HEK293 (cell line): Measurements from ENCODE around the gene DPM1.
A peak's percentile ranks its signal among the peaks of the same experiment; 100 is the strongest.

Experiments
- AEBP2 ChIP-seq: fragments of 450-650 bp; formaldehyde crosslinking; IDR thresholded peaks from 2 replicates; pipeline ENCODE4 v1.5.1; 2016; ENCODE audit warnings: missing biosample characterization, missing genetic modification characterization, borderline replicate concordance
- EGR2 ChIP-seq: fragments of 450-650 bp; formaldehyde crosslinking; IDR thresholded peaks from 2 replicates; pipeline ENCODE4 v1.5.1; 2016; ENCODE audit warnings: low read depth, missing biosample characterization, missing genetic modification characterization
- GLI4 ChIP-seq: fragments of 450-650 bp; formaldehyde crosslinking; IDR thresholded peaks from 2 replicates; pipeline ENCODE4 v1.5.1; 2016; ENCODE audit warnings: missing biosample characterization, missing genetic modification characterization
- GLIS1 ChIP-seq: fragments of 450-650 bp; formaldehyde crosslinking; IDR thresholded peaks from 2 replicates; pipeline ENCODE4 v1.5.1; 2016; ENCODE audit warnings: missing biosample characterization, missing genetic modification characterization
- GLIS2 ChIP-seq: fragments of 450-650 bp; formaldehyde crosslinking; IDR thresholded peaks from 2 replicates; pipeline ENCODE4 v1.5.1; 2016; ENCODE audit warnings: missing biosample characterization, missing genetic modification characterization
- HIC1 ChIP-seq: fragments of 450-650 bp; formaldehyde crosslinking; IDR thresholded peaks from 2 replicates; pipeline ENCODE4 v1.5.1; 2016; ENCODE audit warnings: missing biosample characterization, missing genetic modification characterization
- IKZF3 ChIP-seq: fragments of 450-650 bp; IDR thresholded peaks from 2 replicates; pipeline ENCODE4 v1.5.0; 2018; ENCODE audit warnings: missing biosample characterization, mild to moderate bottlenecking, missing genetic modification characterization, moderate library complexity
- INSM2 ChIP-seq: fragments of 450-650 bp; formaldehyde crosslinking; IDR thresholded peaks from 2 replicates; pipeline ENCODE4 v1.5.1; 2016; ENCODE audit warnings: missing biosample characterization, missing genetic modification characterization
- KLF7 ChIP-seq: fragments of 450-650 bp; formaldehyde crosslinking; IDR thresholded peaks from 2 replicates; pipeline ENCODE4 v1.5.1; 2016; ENCODE audit warnings: missing biosample characterization, missing genetic modification characterization, borderline replicate concordance
- KLF9 ChIP-seq: fragments of 450-650 bp; formaldehyde crosslinking; IDR thresholded peaks from 2 replicates; pipeline ENCODE4 v1.5.1; 2016; ENCODE audit warnings: missing biosample characterization, missing genetic modification characterization, low read depth
- SETDB1 ChIP-seq: IDR thresholded peaks from one replicate; pipeline ENCODE4 v1.6.1; 2017; ENCODE audit warnings: mild to moderate bottlenecking, low read length, moderate library complexity, mixed read lengths; ENCODE audit not compliant: insufficient read length
- TCF7L2 ChIP-seq: IDR thresholded peaks from 2 replicates; pipeline ENCODE4 v1.6.1; 2011; ENCODE audit warnings: low read depth, mild to moderate bottlenecking, inconsistent platforms, low read length, moderate library complexity, borderline replicate concordance
- WT1 ChIP-seq: fragments of 450-650 bp; formaldehyde crosslinking; IDR thresholded peaks from 2 replicates; pipeline ENCODE4 v1.5.1; 2016; ENCODE audit warnings: missing biosample characterization, missing genetic modification characterization
- ZBTB20 ChIP-seq: fragments of 450-650 bp; formaldehyde crosslinking; IDR thresholded peaks from 2 replicates; pipeline ENCODE4 v1.5.1; 2016; ENCODE audit warnings: missing biosample characterization, missing genetic modification characterization
- ZBTB21 ChIP-seq: fragments of 450-650 bp; formaldehyde crosslinking; IDR thresholded peaks from 2 replicates; pipeline ENCODE4 v1.5.1; 2017; ENCODE audit warnings: missing biosample characterization, missing genetic modification characterization
- ZEB2 ChIP-seq: fragments of 450-650 bp; formaldehyde crosslinking; IDR thresholded peaks from 2 replicates; pipeline ENCODE4 v1.5.1; 2016; ENCODE audit warnings: missing biosample characterization, missing genetic modification characterization
- ZFP3 ChIP-seq: fragments of 450-650 bp; formaldehyde crosslinking; IDR thresholded peaks from 2 replicates; pipeline ENCODE4 v1.5.1; 2016; ENCODE audit warnings: low read depth, missing biosample characterization, missing genetic modification characterization
- ZNF10 ChIP-seq: fragments of 450-650 bp; formaldehyde crosslinking; IDR thresholded peaks from 2 replicates; pipeline ENCODE4 v1.5.1; 2017; ENCODE audit warnings: missing biosample characterization, missing genetic modification characterization
- ZNF112 ChIP-seq: fragments of 450-650 bp; formaldehyde crosslinking; IDR thresholded peaks from 2 replicates; pipeline ENCODE4 v1.5.0; 2017; ENCODE audit warnings: missing biosample characterization, missing genetic modification characterization
- ZNF114 ChIP-seq: fragments of 450-650 bp; formaldehyde crosslinking; IDR thresholded peaks from 2 replicates; pipeline ENCODE4 v1.5.0; 2017; ENCODE audit warnings: missing biosample characterization, missing genetic modification characterization
- ZNF175 ChIP-seq: fragments of 450-650 bp; formaldehyde crosslinking; IDR thresholded peaks from 2 replicates; pipeline ENCODE4 v1.5.1; 2016; ENCODE audit warnings: missing biosample characterization, missing genetic modification characterization
- ZNF184 ChIP-seq: fragments of 450-650 bp; IDR thresholded peaks from 2 replicates; pipeline ENCODE4 v1.5.1; 2018; ENCODE audit warnings: missing biosample characterization, mild to moderate bottlenecking, missing genetic modification characterization
- ZNF202 ChIP-seq: fragments of 450-650 bp; formaldehyde crosslinking; IDR thresholded peaks from 2 replicates; pipeline ENCODE4 v1.5.1; 2016; ENCODE audit warnings: missing biosample characterization, missing genetic modification characterization, borderline replicate concordance
- ZNF223 ChIP-seq: fragments of 450-650 bp; formaldehyde crosslinking; IDR thresholded peaks from 2 replicates; pipeline ENCODE4 v1.5.1; 2016; ENCODE audit warnings: missing biosample characterization, missing genetic modification characterization
- ZNF350 ChIP-seq: fragments of 450-650 bp; formaldehyde crosslinking; IDR thresholded peaks from 2 replicates; pipeline ENCODE4 v1.5.0; 2017; ENCODE audit warnings: missing biosample characterization, mild to moderate bottlenecking, missing genetic modification characterization
- ZNF362 ChIP-seq: fragments of 450-650 bp; formaldehyde crosslinking; IDR thresholded peaks from 2 replicates; pipeline ENCODE4 v1.5.1; 2016; ENCODE audit warnings: missing biosample characterization, missing genetic modification characterization
- ZNF37A ChIP-seq: fragments of 450-650 bp; IDR thresholded peaks from 2 replicates; pipeline ENCODE4 v1.5.1; 2018; ENCODE audit warnings: missing biosample characterization, missing genetic modification characterization
- ZNF416 ChIP-seq: fragments of 450-650 bp; formaldehyde crosslinking; IDR thresholded peaks from 2 replicates; pipeline ENCODE4 v1.5.1; 2016; ENCODE audit warnings: missing biosample characterization, missing genetic modification characterization
- ZNF433 ChIP-seq: fragments of 450-650 bp; formaldehyde crosslinking; IDR thresholded peaks from 2 replicates; pipeline ENCODE4 v1.5.1; 2016; ENCODE audit warnings: missing biosample characterization, missing genetic modification characterization, low read depth
- ZNF510 ChIP-seq: fragments of 450-650 bp; formaldehyde crosslinking; IDR thresholded peaks from 2 replicates; pipeline ENCODE4 v1.5.1; 2018; ENCODE audit warnings: mild to moderate bottlenecking, missing genetic modification characterization, missing biosample characterization; ENCODE audit not compliant: insufficient replicate concordance
- ZNF623 ChIP-seq: fragments of 450-650 bp; formaldehyde crosslinking; IDR thresholded peaks from 2 replicates; pipeline ENCODE4 v1.5.1; 2016; ENCODE audit warnings: missing biosample characterization, missing genetic modification characterization
- ZNF670 ChIP-seq: fragments of 450-650 bp; formaldehyde crosslinking; IDR thresholded peaks from 2 replicates; pipeline ENCODE4 v1.5.1; 2016; ENCODE audit warnings: missing biosample characterization, missing genetic modification characterization, low read depth
- ZNF677 ChIP-seq: fragments of 450-650 bp; IDR thresholded peaks from 2 replicates; pipeline ENCODE4 v1.5.0; 2018; ENCODE audit warnings: missing biosample characterization, mild to moderate bottlenecking, missing genetic modification characterization, moderate library complexity
- ZNF704 ChIP-seq: fragments of 450-650 bp; formaldehyde crosslinking; IDR thresholded peaks from 2 replicates; pipeline ENCODE4 v1.5.1; 2016; ENCODE audit warnings: missing biosample characterization, missing genetic modification characterization
- ZNF707 ChIP-seq: fragments of 450-650 bp; formaldehyde crosslinking; IDR thresholded peaks from 2 replicates; pipeline ENCODE4 v1.5.1; 2016; ENCODE audit warnings: missing biosample characterization, missing genetic modification characterization

DPM1 gene

GRCh38 chr20:50931306-50932015 is 26.9 kb downstream of the DPM1 start, which contains the start of gene ADNP (continued):
- TF ChIP-seq GLIS1 (tag by site-specific recombination) (peak; percentile 46; the same call in 1 of the 2 replicates), KLF9 (tag by site-specific recombination) (0 out of 2 replicates have a peak, but pooled peaks have one; percentile 30), ZBTB21 (tag by site-specific recombination) (peak; percentile 42; the same call in 1 of the 2 replicates), ZBTB20 (tag by site-specific recombination) (peak; percentile 81), ZNF223 (no peak), GLI4 (no peak), ZNF184 (tag by site-specific recombination) (no peak), ZNF623 (tag by site-specific recombination) (no peak), ZNF707 (tag by site-specific recombination) (no peak), EGR2 (no peak; the same call in 1 of the 2 replicates), AEBP2 (tag by site-specific recombination) (no peak), ZNF416 (tag by site-specific recombination) (no peak), SETDB1 (no peak), TCF7L2 (no peak), ZEB2 (tag by site-specific recombination) (peak; percentile 64; the same call in 1 of the 2 replicates), ZNF677 (tag by site-specific recombination) (no peak), ZFP3 (tag by site-specific recombination) (no peak), ZNF37A (tag by site-specific recombination) (no peak), ZNF510 (tag by site-specific recombination) (no peak), ZNF362 (tag by site-specific recombination) (no peak), ZNF114 (tag by site-specific recombination) (no peak), ZNF202 (tag by site-specific recombination) (no peak), ZNF670 (tag by site-specific recombination) (no peak), KLF7 (tag by site-specific recombination) (no peak), ZNF175 (tag by site-specific recombination) (no peak), GLIS2 (peak; percentile 66), ZNF10 (tag by site-specific recombination) (no peak), HIC1 (tag by site-specific recombination) (no peak), ZNF704 (no peak), WT1 (tag by site-specific recombination) (no peak), IKZF3 (tag by site-specific recombination) (peak; percentile 38; the same call in 1 of the 2 replicates), ZNF433 (no peak), INSM2 (tag by site-specific recombination) (no peak), ZNF112 (tag by site-specific recombination) (no peak), ZNF350 (no peak)
